CD4-positive, CD25-positive, alpha-beta regulatory T cell (primary cell): ENCODE data around the gene ZRANB3. TPM values are rescaled to one million over a fixed set of nuclear protein-coding genes. Genes with fewer than 3 reads are reported as not detected.

ENCODE experiments used
- ATAC-seq, 2 donors: fragments of 150-1000 bp; cut with Tn5 transposase; one replicate each; pipeline ENCODE4 v1.10.0; 2021; ENCODE audit warnings: low read depth in 2 of 2, moderate number of reproducible peaks in 2 of 2, moderate library complexity in 1 of 2
- DNase-seq, 3 donors: peaks; one replicate each; pipeline versions ENCODE4 v3.0.0 to v3.0.0-alpha.2; 2012 to 2022; ENCODE audit warnings: mixed read lengths in 1 of 3
- H3K27ac ChIP-seq: one replicate; pipeline ENCODE4 v1.7.0; 2013; ENCODE audit warnings: mild to moderate bottlenecking, low read length; ENCODE audit not compliant: insufficient read depth, poor library complexity, severe bottlenecking
- H3K27me3 ChIP-seq: one replicate; pipeline ENCODE4 v1.7.0; 2013; ENCODE audit warnings: low read length; ENCODE audit not compliant: control insufficient read depth, insufficient read depth
- H3K36me3 ChIP-seq: one replicate; pipeline ENCODE4 v1.7.0; 2013; ENCODE audit warnings: mild to moderate bottlenecking, low read length, moderate library complexity; ENCODE audit not compliant: control insufficient read depth, insufficient read depth
- H3K4me1 ChIP-seq: 2 replicates; pipeline ENCODE4 v1.7.0; 2013; ENCODE audit warnings: mild to moderate bottlenecking, low read length; ENCODE audit not compliant: insufficient read depth, control insufficient read depth, poor library complexity, severe bottlenecking
- H3K4me3 ChIP-seq: one replicate; pipeline ENCODE4 v1.7.0; 2013; ENCODE audit warnings: low read depth, mild to moderate bottlenecking, low read length, moderate library complexity
- H3K9me3 ChIP-seq, 2 experiments: 1 replicate in 1 of 2; 2 replicates in 1 of 2; pipeline ENCODE4 v1.7.0; 2013; ENCODE audit warnings: low read length in 2 of 2, mild to moderate bottlenecking in 1 of 2, moderate library complexity in 1 of 2; ENCODE audit not compliant: control insufficient read depth in 2 of 2
- H3K27ac Mint-ChIP-seq, 3 donors: one replicate each; pipeline ENCODE4 v1.8.0; 2020 to 2022; ENCODE audit warnings: mild to moderate bottlenecking in 3 of 3, mixed read lengths in 3 of 3, moderate library complexity in 2 of 3
- H3K27me3 Mint-ChIP-seq: one replicate; pipeline ENCODE4 v1.8.0; 2022; ENCODE audit warnings: mild to moderate bottlenecking, mixed read lengths
- H3K36me3 Mint-ChIP-seq: one replicate; pipeline ENCODE4 v1.8.0; 2020; ENCODE audit warnings: mixed read lengths
- H3K4me1 Mint-ChIP-seq, 4 donors: one replicate each; pipeline ENCODE4 v1.8.0; 2020 to 2022; ENCODE audit warnings: mixed read lengths in 4 of 4, mild to moderate bottlenecking in 1 of 4
- H3K4me3 Mint-ChIP-seq, 4 donors: one replicate each; pipeline ENCODE4 v1.8.0; 2020 to 2022; ENCODE audit warnings: mild to moderate bottlenecking in 4 of 4, mixed read lengths in 4 of 4, moderate library complexity in 3 of 4
- H3K9me3 Mint-ChIP-seq, 7 donors: one replicate each; pipeline ENCODE4 v1.8.0; 2020 to 2022; ENCODE audit warnings: mixed read lengths in 7 of 7, mild to moderate bottlenecking in 3 of 7, moderate library complexity in 2 of 7
- polyA plus RNA-seq, 4 donors: library from polyadenylated mRNA; unstranded; fragments of 300-500 nt; fragmentation: Illumina TruSeq; gene quantifications; one replicate each; pipeline ENCODE4 v1.2.3, GENCODE V29; 2021
- total RNA-seq: library from RNA; stranded (reverse); gene quantifications from one replicate; pipeline ENCODE4 v1.2.3, GENCODE V29; 2022

The ZRANB3 gene
- total and polyA plus RNA-seq, 5 donors from 2014 or later = 2.2 to 4.6 (median 3.1) TPM

DNA sequence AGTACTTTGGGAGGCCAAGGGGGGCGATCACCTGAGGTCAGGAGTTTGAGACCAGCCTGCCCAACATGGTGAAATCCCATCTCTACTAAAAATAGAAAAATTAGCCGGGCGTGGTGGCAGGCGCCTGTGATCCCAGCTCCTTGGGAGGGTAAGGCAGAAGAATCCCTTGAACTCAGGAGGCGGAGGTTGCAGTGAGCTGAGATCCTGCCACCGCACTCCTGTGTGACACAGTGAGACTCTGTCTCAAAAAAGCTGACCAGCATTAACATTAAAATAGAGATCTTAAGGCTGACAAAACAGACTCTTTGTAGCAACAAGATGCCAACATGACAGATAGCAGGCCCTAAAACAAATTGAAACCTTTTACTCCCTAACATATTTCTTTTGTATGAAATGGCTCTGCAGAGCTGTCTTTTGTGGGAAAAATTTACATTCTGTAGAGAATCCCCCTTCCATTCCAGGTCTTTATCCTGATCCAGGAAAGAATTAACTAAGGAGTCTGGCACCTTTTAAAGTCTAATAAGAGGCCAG, 265.0 kb downstream of the ZRANB3 start:
- no peak overlapping the region for H3K4me3 Mint-ChIP-seq
- Histone ChIP-seq H3K4me3 (no peak overlapping the region), H3K27ac (no peak overlapping the region), H3K9me3 (no peaks in the 10 kb centered on the region), H3K4me1 (no peaks in the 10 kb centered on the region), H3K27me3 (no peaks in the 10 kb centered on the region), H3K36me3 (no peaks in the 10 kb centered on the region)
- ATAC-seq (no peak), DNase-seq (no peak)
- H3K9me3 Mint-ChIP-seq = no peaks in the 10 kb centered on the region
- H3K27ac Mint-ChIP-seq = no peak overlapping the region
- no peaks in the 10 kb centered on the region for H3K36me3 Mint-ChIP-seq
- no peaks in the 10 kb centered on the region for H3K4me1 Mint-ChIP-seq
- no peaks in the 10 kb centered on the region for H3K27me3 Mint-ChIP-seq

DNA sequence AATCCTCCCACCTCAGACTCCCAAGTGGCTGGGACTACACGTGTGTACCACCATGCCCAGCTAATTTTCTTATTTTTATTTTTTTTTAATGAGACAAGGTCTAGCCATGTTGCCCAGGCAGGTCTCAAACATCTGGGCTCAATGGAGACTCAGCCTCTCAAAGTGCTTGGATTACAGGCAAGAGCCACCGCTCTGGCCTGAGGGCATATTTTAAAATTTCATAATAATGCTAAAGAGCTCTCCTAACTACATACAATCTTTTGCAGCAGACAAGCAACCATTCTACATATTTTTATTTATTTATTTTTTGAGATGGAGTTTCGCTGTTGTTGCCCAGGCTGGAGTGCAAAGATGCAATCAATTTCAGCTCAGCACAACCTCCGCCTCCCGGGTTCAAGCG, 271.9 kb downstream of the ZRANB3 start:
- no peak overlapping the region for H3K27ac ChIP-seq
- ATAC-seq = no peak
- H3K27ac Mint-ChIP-seq = no peak overlapping the region
- H3K4me3 Mint-ChIP-seq = no peak overlapping the region
- no peak for DNase-seq
- peaks cover 6% of the 10 kb centered on the region for H3K36me3 Mint-ChIP-seq
- H3K4me1 Mint-ChIP-seq = no peaks in the 10 kb centered on the region
- H3K4me3 ChIP-seq = no peak overlapping the region
- H3K9me3 Mint-ChIP-seq = peaks cover 0 to 4% (median 0%) of the 10 kb centered on the region in 7 donors
- H3K36me3 ChIP-seq = no peaks in the 10 kb centered on the region
- no peaks in the 10 kb centered on the region for H3K9me3 ChIP-seq
- no peaks in the 10 kb centered on the region for H3K4me1 ChIP-seq
- H3K27me3 Mint-ChIP-seq = no peaks in the 10 kb centered on the region
- H3K27me3 ChIP-seq = no peaks in the 10 kb centered on the region

DNA sequence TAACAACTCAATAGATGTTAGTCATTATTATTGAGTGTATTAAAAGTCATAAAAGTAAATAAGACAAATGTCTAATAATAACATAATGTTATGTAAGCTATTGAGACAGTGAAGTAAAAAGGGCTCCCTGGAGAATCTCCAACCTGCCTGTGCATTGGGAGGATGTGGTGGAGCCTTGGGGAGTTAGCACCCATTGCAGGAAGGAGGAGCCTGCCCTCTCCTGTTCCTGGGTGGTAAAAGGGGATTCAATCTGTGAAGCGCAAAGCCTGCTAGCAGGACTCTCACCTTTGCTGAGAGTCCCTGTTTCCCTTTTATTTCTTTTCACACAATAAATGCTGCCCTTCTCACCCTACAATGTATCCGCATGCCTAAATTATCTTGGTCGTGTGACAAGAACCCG, 272.8 kb downstream of the ZRANB3 start:
- Histone ChIP-seq H3K4me3 (no peak overlapping the region), H3K27me3 (no peaks in the 10 kb centered on the region), H3K9me3 (no peaks in the 10 kb centered on the region), H3K36me3 (no peaks in the 10 kb centered on the region), H3K27ac (no peak overlapping the region), H3K4me1 (no peaks in the 10 kb centered on the region)
- no peaks in the 10 kb centered on the region for H3K27me3 Mint-ChIP-seq
- no peak overlapping the region for H3K27ac Mint-ChIP-seq
- H3K4me1 Mint-ChIP-seq = no peaks in the 10 kb centered on the region
- peaks cover 6% of the 10 kb centered on the region for H3K36me3 Mint-ChIP-seq
- H3K9me3 Mint-ChIP-seq = peaks cover 0 to 4% (median 0%) of the 10 kb centered on the region in 7 donors
- ATAC-seq = no peak
- no peak for DNase-seq
- no peak overlapping the region for H3K4me3 Mint-ChIP-seq

DNA sequence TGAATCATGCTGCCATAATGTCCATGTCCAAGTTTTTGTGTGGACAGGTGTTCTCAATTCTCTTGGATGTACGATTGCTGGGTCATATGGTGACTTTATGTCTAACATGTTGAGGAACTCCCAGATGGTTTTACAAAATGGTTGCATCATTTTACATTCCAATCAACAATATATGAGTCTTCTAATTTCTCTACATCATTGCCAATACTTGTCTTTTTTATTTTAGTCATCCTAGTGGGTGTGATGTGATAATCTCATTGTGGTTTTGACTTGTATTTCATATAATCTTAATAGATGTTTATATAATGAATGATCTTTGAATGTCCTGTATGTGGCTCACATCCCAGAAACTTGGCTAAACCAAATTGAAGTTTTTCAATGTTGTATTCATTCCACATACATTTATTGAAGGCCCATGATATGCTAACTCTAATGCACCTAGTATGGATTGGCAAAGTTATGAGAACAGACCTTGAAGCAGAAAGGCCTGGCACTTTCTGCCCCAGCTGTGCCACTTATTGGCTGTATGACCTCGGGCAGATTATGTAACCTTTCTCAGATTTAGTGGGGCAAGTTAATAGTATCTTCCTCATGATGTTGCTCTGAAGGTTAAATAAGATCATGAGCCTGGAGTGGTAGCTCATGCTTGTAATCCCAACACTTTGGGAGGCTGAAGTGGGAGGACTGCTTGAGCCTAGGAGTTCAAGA, 273.5 kb downstream of the ZRANB3 start:
- H3K9me3 Mint-ChIP-seq = peaks cover 0 to 4% (median 1%) of the 10 kb centered on the region in 7 donors
- no peaks in the 10 kb centered on the region for H3K4me1 ChIP-seq
- H3K27me3 Mint-ChIP-seq = no peaks in the 10 kb centered on the region
- H3K36me3 ChIP-seq = no peaks in the 10 kb centered on the region
- H3K36me3 Mint-ChIP-seq = peaks cover 6% of the 10 kb centered on the region
- no peak overlapping the region for H3K4me3 Mint-ChIP-seq
- no peaks in the 10 kb centered on the region for H3K9me3 ChIP-seq
- no peaks in the 10 kb centered on the region for H3K4me1 Mint-ChIP-seq
- no peak overlapping the region for H3K4me3 ChIP-seq
- ATAC-seq = no peak
- no peaks in the 10 kb centered on the region for H3K27me3 ChIP-seq
- no peak overlapping the region for H3K27ac ChIP-seq
- no peak for DNase-seq
- no peak overlapping the region for H3K27ac Mint-ChIP-seq

DNA sequence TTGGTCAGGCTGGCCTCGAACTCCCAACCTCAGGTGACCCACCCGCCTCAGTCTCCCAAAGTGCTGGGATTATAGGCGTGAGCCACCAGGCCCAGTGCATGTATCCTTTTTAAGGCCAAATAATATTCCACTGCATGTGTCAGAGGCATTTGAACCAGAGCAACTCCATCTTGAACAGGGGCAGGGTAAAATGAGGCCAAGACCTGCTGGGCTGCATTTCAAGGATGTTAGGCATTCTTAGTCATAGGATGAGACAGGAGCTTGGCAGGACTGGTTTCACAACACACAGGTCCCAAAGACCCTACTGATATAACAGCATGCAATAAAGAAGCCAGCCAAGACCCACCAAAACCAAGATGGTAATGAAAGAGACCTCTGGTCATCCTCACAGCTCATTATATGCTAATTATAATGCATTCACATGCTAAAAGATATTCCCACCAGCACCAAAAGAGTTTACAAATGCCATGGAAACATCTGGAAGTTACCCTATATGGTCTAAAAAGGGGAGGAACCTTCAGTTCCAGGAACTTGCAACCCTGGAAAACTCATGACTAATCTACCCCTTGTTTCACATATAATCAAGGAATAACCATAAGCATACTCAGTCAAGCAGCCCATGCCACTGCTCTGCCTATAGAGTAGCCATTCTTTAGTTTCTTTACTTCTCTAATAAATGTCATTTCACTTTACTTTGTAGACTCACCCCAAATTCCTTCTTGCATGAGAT, 274.3 kb downstream of the ZRANB3 start:
- Histone ChIP-seq H3K27ac (no peak overlapping the region), H3K4me3 (no peak overlapping the region), H3K27me3 (no peaks in the 10 kb centered on the region), H3K4me1 (no peaks in the 10 kb centered on the region), H3K9me3 (no peaks in the 10 kb centered on the region), H3K36me3 (no peaks in the 10 kb centered on the region)
- Mint-ChIP-seq H3K9me3 (peaks cover 0 to 6% (median 3%) of the 10 kb centered on the region in 7 donors), H3K4me3 (no peak overlapping the region), H3K4me1 (no peaks in the 10 kb centered on the region), H3K27me3 (no peaks in the 10 kb centered on the region), H3K36me3 (peaks cover 10% of the 10 kb centered on the region), H3K27ac (peak overlapping the region in 1 of 3 donors; percentile 26)
- ATAC-seq (no peak), DNase-seq (no peak)

DNA sequence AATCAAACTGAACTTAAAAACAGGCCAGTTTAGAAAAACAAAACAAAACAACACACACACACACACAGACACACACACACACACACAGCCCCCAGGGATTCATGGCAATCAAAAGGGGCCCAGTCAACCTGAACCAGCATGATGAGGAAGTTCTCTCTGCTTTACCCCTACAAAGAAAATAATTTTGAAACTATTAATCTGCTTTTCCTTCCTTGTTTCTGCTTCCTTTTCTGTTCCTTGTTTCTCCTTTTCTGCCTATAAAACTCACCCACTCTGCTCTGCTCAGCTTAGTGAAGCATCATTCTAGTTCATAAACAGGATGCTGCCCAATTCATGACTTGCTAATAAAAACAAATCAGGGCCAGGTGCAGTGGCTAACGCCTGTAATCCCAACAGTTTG, 275.8 kb downstream of the ZRANB3 start:
- Histone ChIP-seq H3K4me3 (no peak overlapping the region), H3K27ac (no peak overlapping the region), H3K36me3 (no peaks in the 10 kb centered on the region), H3K4me1 (no peaks in the 10 kb centered on the region), H3K27me3 (no peaks in the 10 kb centered on the region), H3K9me3 (no peaks in the 10 kb centered on the region)
- Mint-ChIP-seq H3K9me3 (peaks cover 0 to 12% (median 6%) of the 10 kb centered on the region in 7 donors), H3K27me3 (no peaks in the 10 kb centered on the region), H3K4me3 (no peak overlapping the region), H3K36me3 (peaks cover 20% of the 10 kb centered on the region), H3K27ac (no peak overlapping the region), H3K4me1 (no peaks in the 10 kb centered on the region)
- ATAC-seq (no peak), DNase-seq (no peak)

DNA sequence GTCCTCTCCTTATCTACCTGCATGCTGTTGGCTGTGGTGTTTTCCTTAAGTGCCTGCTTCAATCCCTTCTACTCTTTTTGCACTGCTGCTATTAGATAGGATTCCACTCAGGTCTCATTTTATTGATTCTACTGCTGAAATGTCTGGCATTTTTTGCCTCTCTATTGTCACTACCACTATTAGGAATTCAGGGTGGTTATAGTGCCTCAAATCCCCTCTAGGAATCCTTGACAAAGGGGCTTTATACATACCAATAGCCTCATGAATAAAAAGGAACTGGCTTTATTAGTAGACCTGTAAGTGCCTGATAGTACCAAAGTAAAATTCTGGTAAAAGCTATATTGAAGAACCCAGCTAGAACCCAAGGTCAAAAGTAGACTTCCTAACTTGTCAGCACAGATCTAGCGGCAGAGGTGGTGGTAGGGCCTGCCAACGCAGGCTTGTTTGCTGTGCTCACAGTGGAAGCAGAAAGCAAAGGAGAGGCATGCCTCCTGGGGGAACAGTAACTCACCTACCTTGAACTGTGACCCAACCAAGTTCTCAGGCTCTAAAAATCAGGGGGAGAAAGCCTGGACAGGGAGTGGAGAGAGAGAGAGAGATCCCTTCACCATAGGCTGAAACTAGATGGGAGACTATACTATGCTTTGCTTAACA, 278.1 kb downstream of the ZRANB3 start:
- H3K36me3 ChIP-seq = no peaks in the 10 kb centered on the region
- H3K27me3 Mint-ChIP-seq = no peaks in the 10 kb centered on the region
- H3K4me3 Mint-ChIP-seq = no peak overlapping the region
- H3K4me1 Mint-ChIP-seq = peaks cover 0 to 4% (median under 1%) of the 10 kb centered on the region in 4 donors
- no peak overlapping the region for H3K4me3 ChIP-seq
- no peaks in the 10 kb centered on the region for H3K9me3 ChIP-seq
- H3K27ac Mint-ChIP-seq = peak overlapping the region in 1 of 3 donors; percentile 80
- H3K27me3 ChIP-seq = no peaks in the 10 kb centered on the region
- no peaks in the 10 kb centered on the region for H3K4me1 ChIP-seq
- no peak overlapping the region for H3K27ac ChIP-seq
- DNase-seq (no peak), ATAC-seq (no peak)
- H3K36me3 Mint-ChIP-seq = peaks cover 32% of the 10 kb centered on the region
- peaks cover 0 to 21% (median 10%) of the 10 kb centered on the region in 7 donors for H3K9me3 Mint-ChIP-seq
